GM19463 (cell line): Measurements from ENCODE around the gene PIP4P1.

ENCODE experiments used
- ATAC-seq: cut with Tn5 transposase; IDR thresholded peaks from one replicate; pipeline ENCODE4 v1.9.1; 2021; ENCODE audit warnings: mild to moderate bottlenecking, moderate library complexity; ENCODE audit not compliant: unreplicated experiment

The PIP4P1 gene

DNA sequence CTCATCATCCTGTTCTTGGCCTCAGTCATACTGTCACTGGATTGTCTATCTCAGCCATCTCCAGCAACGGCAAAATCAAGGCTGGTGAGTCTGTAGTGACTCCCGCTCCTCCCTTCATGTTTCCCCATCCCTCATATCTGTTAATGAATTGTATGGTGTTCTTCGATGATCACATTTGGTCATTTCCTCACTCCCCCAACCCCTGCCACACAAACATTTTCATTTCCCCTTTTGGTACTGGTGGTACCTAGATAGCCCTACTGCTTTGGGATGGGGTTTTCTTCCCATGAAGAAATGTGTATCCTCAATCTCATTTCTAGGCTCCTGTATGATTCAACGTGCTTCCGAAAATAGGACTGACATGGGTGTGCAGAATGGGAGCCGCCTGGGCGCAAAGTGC, 22.6 kb downstream of the PIP4P1 start:
- no peak for ATAC-seq

DNA sequence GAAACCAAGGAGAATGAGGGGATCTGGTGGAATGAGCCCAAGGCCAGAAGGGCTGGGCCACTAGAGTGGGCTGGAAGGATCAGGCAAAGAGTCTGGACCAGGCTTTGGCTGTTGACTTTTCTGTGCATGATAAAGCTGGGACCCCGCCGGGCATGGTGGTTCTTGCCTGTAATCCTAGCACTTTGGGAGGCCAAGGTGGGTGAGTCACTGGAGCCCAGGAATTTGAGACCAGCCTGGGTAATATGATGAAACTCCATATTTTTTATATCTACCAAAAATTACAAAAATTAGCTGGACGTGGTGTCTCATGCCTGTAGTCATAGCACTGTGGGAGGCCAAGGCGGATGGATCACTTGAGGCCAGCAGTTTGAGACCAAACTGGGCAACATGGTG, 24.9 kb downstream of the PIP4P1 start:
- no peak for ATAC-seq

DNA sequence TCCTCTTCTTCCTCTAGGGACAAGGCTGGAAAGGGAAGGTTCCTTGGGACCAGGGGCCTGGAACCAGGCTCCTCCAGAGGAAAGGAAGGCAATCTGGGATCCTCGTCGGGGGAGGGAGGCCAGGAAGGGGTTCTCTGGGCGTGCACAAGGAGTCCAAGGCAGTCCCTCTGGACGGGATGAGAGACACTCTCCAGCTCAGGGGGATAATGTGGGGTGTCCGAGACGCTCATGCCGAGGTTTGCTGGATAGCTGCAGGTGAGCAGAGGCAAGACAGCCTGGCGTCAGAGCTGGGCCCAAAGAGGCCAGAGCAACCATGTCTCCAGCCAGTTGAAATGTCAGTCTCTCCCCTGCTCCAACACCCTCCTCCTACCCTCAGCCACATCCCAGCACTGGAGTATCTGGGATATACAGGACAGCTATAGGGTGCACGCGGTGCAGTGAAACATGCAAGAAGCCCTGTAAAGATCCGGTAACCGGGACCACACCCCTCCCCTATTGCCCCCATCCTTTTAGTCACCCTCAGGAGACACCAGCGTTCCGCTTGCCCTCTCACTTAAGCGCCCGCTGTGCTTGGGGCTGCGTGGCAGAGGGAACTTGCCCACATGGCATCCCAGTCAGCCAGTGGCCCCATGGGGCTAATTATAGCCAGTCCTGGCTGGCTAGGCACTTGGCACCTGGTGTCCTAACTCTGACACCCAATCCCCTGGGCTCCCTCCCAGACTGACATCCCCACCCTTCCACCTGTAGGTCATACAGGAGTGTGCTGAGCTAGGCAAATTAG, 25.5 kb downstream of the PIP4P1 start, which contains the start of gene KLHL33:
KLHL33 (minus strand) TSS at position 585 of the 781 bp plus-strand sequence; CDS start at position 230, 355 bp downstream.
- ATAC-seq: no peak

DNA sequence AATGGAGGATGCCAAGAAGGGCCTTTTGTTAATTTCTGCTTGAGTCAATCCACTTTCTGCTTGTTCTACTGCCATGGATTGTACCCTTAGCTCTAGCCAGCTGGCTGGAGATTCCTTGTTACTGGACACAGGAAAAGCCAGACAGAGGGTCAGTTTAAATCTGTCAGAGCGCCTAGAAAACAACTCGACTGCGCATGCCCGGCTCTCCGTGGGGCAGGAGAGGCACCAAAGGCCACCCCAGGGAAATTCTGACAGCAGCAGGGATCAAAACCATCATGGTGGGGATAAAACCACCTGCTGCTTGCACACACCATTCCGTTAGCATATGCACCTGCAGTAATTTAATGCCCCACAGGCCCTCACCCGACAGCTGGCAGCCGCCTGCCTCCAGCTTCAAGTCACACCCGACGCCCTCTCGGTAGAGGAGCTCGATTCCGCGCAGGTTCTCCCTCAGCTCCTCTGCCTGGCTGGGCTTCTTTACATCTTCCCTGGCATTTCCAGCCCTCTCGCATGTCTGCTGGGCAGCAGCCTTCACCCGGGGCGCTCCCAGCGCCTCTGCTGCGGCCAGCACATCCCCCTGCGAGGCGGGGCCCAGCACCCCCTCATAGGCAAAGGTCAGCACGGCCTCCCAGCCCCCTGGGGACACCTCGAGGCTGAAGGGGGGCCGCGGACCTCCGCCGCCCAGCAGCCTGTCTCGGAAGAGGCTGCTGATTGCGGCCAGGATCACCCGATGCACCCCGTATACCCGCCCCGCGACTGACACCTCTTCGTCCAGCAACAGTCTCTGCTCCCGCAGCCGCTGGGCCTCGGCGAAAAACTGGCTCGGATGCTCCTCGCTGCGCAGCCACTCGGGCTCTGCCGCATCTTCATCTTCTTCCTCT, 26.3 kb downstream of the PIP4P1 start:
- ATAC-seq: no peak

DNA sequence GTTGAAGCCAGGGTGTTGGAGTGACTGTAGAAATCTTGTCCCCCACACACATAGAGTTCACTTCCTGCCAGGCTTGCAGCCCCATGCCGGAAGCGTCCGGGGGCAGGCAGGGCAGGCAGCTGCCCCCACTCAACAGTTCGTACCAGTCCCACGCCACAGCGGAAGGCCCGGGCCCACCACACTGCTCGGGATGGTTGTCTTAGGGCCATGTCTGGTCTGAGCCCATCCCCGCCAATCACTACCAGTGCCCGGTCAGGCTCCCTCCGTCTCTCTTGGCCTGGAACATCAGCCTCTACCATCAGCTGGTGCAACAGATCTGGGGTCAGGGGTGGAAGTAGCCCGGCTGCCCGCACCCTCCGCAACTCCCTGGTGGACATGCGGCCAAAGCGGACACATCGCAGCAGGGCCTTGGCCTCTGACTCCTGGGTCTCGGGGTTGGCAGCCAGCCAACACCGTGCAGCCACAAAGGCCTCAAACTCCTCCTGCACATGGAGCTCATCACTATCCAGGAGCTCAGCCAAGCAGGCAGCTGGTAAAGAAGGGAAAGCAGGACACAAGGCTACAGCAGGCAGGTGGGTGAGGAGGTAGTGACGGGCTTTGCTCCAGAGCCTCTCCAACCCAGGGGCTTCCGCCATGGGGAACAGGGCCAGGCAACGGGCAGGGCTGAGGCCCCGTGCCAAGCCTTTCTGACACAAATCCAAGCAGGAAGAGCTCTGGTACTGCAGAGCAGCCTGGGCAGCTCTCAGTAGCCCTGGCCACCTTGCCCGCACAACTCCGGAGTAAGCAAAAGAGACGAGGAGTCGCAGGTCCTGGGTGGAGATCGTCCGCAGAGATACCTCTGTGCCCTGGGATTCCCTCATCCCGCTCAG, 31.2 kb downstream of the PIP4P1 start:
- ATAC-seq: no peak

DNA sequence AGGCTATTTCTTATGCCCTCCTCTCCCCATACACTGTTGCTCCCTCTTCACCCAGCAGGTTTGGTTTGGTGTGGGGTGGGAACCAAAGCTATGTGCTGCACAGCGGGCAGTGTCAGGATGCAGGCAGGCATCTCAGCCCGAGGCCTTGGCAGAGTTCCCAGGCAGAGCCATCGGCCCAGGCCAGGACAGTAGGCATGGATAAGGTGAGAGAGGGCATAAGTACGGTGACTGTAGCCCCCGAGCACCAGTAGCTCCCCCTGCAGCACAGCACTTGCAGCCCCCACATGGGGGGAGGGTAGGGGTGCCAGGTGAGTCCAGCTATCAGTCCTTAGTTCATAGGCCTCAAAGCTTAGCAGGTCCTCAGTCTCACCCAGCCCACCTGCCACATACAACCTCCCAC, 32.4 kb downstream of the PIP4P1 start:
- ATAC-seq: no peak

DNA sequence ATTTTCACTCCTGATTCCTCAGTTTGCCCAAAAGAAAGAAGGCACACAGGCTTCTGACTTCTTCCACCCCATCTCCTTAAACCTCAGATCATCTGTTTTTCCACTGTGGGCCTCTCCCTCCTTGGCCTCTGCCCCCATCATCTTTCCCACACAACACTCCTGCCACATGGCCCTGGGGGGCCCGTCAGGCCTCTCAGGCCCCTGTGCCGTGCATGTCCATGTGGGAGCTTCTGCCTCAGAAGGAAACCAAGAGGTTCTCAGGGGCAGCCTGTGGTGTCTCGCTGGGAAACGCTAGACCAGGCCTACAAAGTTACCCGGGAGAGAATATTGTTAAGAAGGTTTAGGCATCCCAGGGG, 33.2 kb downstream of the PIP4P1 start:
- ATAC-seq: peak; percentile 49

DNA sequence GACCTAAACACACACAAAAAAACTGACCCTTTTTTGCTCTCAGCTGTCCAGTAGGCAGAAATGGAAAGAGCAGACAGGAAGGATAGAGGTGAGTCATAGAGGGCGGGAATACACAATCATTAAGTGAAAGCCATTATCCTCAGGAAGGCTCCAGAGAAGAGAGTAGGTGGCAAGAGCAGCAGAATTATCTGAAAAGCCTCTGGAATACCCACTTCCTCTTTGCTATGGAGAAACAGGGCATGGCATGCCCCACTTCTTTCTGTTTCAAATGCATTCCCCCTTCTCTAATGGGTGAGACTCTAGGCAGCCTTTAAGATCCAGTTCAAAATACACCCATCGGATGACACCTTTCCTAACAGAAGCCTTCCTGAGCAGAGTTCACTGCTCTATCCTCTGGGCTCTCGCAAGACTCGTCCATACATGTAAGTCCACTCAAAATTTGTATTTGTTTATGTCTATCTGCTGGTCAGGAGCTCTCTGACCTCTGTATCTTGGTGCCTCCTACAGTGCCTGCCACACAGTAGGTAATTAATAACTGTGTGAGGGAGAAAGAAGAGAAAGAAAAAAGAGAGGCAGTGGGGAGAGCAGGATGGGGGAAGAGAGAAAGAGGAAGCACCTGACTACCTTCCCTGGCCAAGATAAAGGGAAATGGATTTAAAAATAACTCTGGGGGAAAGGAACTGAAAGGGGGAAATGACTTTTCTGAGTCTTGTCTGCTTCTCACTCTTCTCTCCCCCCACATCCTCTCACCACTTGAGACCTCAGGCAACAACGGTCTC, 33.8 kb downstream of the PIP4P1 start:
- ATAC-seq: peak; percentile 71

DNA sequence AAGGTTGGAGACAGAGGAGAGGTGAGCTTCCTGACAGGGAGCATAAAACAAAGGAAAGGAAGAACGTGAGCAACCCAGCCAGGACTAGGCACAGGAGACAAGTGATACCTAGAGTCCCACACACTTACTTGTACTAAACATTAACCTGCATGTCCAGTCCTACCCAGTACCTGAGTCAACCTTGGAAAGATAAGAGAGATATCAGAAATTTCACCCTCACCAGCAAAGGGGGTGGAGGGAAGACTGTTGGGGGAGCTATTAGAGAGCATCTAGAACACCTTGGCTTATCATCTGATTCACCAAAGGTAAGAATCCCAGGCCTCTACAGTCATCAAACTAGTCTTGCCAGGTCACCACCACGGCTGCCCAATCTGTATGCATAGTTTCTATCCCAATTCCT, 36.4 kb downstream of the PIP4P1 start:
- no peak for ATAC-seq

DNA sequence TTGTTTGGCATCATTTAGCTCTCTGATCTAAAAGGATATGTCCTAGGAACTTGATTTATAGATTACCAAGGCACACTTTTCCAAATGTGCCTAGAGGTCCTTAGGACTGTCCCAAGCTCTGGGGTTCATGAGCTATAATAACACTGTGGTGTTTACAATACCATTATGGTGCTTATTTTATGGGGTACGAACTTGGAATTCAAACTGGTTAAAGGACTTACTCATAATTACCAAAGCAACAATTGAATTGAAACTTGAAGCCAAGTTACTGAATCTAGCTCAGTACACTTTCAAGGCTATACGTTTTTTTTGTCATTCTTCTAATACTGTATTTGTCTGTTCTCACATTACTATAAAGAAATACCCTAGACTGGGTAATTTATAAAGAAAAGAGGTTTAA, 38.3 kb downstream of the PIP4P1 start:
- ATAC-seq: no peak

DNA sequence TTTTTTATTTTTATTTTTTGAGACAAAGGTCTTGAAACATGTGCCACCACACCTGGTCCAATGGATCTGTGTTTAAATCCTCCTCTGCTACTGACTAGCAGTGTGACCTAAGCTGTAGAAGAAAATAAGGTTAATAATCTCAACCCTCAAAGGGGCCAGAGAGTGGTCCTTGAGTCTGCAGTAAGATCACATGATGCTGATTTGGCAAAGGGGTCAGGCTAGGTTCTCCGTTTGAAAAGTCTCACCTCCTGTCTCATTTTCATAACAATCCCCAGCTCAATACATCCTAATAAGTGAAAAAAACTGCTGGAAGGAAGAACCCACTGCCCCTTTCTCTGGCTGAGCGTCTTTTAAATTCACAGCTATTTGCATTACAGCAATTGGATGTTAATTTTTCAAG, 40.0 kb downstream of the PIP4P1 start:
- no peak for ATAC-seq

DNA sequence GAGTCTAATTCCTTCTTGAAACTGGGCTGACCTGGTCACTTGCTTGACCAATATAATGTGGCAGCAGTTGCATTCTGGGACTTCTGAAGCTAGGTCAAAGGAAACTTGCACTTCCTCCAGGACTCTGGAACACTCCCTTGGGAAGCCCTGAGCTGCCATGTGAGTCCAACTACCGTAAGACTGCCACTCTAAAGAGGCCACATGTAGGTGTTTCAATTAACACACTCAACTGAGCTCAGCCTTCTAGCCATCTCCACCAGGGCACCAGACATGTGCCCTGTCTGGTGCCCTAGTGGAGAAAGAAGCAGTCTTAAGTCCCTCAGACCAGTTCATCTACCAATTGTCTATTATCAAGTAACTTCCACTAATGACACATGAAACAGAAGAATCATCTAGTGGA, 41.8 kb downstream of the PIP4P1 start:
- no peak for ATAC-seq

DNA sequence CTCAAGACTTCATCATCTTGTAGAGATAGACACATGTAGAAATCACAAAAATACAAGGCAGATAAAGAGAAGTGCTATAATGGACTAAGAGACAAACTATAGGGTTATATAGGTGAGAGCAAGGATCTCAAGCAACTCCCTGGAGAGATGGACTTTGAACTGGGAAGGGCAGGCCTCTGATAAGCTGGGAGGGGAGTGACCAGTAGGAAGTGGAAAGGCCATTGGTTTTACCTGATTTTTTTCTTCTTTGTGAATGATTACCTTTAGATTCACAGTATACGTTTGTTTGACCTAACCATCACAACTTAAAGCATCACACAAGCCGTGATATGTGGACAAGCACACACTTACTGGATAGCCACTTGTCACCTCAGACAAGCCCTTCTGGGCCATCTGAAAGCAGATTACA, 42.7 kb downstream of the PIP4P1 start:
- ATAC-seq: no peak

DNA sequence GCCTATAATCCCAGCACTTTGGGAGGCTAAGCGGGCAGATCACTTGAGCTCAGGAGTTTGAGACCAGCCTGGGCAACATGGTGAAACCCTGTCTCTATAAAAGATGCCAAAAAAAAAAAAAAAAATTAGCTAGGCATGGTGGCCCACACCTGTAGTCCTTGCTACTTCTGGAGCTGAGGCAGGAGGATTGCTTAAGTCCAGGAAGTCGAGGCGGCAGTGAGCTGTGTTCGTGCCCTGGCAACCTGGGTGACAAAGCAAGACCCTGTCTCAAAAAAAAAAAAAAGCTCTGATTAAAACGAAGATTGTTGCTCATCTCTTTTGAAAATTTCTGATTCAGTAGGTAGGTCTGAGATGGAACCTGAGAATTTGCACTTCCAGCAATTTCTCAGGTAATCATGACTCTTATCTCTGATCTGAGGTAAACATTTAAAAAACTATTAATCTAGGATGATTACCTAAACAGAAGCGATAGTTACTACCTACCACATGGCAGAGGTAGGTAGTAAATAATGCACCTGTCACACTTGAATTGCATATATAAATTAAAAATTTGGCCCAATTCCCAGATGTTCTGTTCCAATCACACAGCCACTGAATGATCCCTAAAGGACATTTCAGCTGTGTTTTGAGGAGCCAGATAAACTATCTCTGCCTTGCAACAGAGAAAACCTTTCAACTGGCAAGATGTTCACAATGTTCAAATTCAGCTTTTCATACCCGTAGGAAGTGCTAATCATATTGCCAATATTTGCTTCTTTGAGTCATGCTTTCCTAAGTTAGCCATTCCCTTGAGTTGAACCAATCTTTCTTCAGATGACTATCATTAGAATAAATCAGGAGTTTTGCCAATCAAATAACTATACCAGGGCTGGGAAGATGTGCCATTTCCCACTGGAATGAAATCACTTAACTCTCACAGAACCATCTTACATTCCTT, 43.7 kb downstream of the PIP4P1 start:
- ATAC-seq: no peak

DNA sequence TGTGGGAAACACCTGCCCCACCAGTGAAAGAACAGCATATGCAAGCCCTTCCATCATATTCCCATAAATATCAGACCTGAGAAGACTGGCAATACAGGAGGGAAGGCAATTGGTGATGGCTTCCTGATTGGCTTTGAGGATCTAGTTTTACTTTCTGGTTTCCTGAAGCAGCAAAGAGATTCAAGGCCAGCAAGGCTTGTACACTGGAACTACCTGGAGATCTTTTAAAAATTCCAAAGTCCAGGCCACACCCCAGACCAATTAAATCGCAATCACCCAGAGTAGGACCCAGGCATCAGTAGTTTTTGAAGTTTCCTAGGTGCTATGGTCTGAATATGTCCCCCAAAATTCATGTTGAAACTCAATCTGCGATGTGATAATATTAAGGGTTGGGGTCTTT, 45.0 kb downstream of the PIP4P1 start:
- no peak for ATAC-seq

DNA sequence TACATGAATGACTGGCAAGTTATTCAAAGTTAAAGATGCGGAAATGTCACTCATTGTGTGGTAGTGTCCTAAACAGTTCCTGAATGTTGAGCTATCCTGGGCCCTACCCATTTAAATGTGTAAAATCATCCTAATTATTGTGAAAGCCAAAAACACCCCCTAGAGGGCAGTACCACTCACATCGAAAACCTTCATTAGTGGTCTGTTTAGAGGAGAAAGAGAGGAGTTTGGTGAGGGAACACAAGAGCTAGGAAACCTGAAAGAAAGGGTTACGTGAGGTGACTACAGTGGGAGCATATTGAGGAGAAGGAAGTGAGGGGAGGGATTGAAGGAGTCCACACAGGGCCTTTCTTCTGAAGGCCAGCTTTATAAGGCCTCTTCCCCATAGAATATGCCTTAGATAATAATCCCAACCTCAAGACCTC, 45.4 kb downstream of the PIP4P1 start:
- peak; percentile 31 for ATAC-seq

DNA sequence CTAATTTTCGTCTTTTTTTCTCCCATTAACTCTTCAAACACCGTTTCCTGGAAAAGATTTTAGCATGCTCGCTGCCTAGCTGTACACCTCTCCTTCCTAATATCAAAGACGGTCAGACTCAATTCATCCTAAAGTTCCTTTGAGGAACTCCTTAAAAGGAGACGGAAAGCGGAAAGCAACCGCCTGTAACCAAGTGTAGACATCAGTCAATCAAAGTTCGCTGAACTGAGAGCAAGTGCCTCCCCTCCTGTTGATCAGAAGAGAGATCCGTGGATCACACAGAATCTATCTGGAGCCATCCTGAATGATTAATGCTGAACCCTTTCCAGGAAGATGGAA, 47.5 kb downstream of the PIP4P1 start:
- ATAC-seq: peak; percentile 38

DNA sequence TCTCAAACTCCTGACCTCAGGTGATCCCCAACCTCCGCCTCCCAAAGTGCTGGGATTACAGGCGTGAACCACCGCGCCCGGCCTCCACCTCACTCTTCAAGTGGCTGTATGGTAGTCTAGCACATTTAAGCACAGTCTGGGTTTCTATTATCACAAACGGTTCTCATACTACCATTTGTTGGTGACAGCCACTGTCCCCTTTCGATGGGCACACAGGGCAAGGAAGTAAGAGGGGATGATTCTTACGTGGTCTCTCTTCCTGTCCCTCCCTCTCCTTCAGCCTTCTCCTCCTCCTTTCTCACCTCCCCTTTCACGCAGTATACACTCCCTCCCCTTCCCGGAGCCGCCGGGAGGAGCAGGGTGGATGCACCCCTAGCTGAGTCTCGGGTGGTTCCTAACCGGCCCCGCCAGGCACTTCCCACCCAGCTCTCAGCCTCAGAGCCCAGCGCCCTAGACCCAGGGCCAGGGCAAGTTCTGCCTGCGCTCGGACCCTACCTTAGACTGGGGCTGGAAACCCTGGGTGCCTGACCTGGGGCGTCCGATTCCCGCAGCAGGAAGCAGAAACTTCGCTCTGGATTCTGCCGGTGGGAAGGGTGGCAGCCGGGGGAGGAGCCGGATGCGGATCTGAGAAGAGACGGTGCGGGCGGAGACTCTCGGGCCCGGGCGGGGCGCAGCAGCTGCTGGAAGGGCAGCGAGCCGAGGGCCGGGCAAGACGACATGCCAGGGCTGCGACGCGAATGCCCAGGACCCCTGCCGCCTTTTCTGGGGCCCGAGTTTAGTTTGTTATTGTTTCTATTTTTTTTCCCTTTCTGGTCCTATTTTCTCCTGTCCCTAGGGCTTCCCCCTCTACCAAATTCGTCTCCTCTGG, 48.1 kb downstream of the PIP4P1 start, which contains the start of gene TEP1:
TEP1 (minus strand) TSS at position 626 of the 868 bp plus-strand sequence. CDS start 5,062 bp downstream, outside the sequence.
- ATAC-seq: peak; percentile 79
